SK-N-SH (cell line): ENCODE measurements around the gene GJD3.

Experiments
- CTCF ChIP-seq: fragments of 200-600 bp; sonication (generic); IDR thresholded peaks from 2 replicates; pipeline ENCODE4 v1.6.1; 2017; ENCODE audit warnings: antibody characterized with exemption, mild to moderate bottlenecking, moderate library complexity
- MAX ChIP-seq: IDR thresholded peaks from 2 replicates; pipeline ENCODE4 v1.4.0; 2012; ENCODE audit warnings: low read depth
- NFIC ChIP-seq: IDR thresholded peaks from 2 replicates; pipeline ENCODE4 v1.4.0; 2012; ENCODE audit warnings: borderline replicate concordance
- POLR2AphosphoS5 ChIP-seq: IDR thresholded peaks from 2 replicates; pipeline ENCODE4 v1.6.1; 2012; ENCODE audit warnings: low read depth, low read length

GRCh38 chr17:40330850-40331470 is 33.6 kb downstream of the GJD3 start:
- TF ChIP-seq CTCF (no peak), POLR2AphosphoS5 (no peak), MAX (no peak), NFIC (no peak)
